Vagina (tissue), 2 donors: ENCODE measurements around the gene DEGS1.

Source experiments
- CTCF ChIP-seq, 3 experiments: fragments of 450-650 bp in 2 of 3; fragments of 200-600 bp in 1 of 3; sonication (generic) in 1 of 3; IDR thresholded peaks; one replicate each; pipeline ENCODE4 v1.5.1; 2017 to 2019; ENCODE audit warnings: antibody characterized with exemption in 3 of 3, mild to moderate bottlenecking in 2 of 3, moderate library complexity in 2 of 3
- POLR2A ChIP-seq, 2 donors: fragments of 450-650 bp; IDR thresholded peaks; one replicate each; pipeline ENCODE4 v1.6.1; 2017; ENCODE audit warnings: antibody characterized with exemption in 2 of 2, mild to moderate bottlenecking in 2 of 2, moderate library complexity in 2 of 2
- POLR2AphosphoS5 ChIP-seq, 2 donors: sonication (generic); formaldehyde crosslinking; IDR thresholded peaks; one replicate each; pipeline ENCODE4 v1.9.0; 2017; ENCODE audit warnings: antibody characterized with exemption in 2 of 2, mild to moderate bottlenecking in 2 of 2, low read depth in 1 of 2; ENCODE audit not compliant: insufficient read depth in 1 of 2

GRCh38 chr1:224181453-224181810, 1.6 kb upstream of the DEGS1 start:
- TF ChIP-seq POLR2AphosphoS5 (IDR thresholded peaks at IDR 0.05; ENCODE audit: insufficient read depth in 1 of 2, low read depth in 1 of 2): no peak
- no peak for TF ChIP-seq CTCF (IDR thresholded peaks at IDR 0.05)
- TF ChIP-seq POLR2A (IDR thresholded peaks at IDR 0.05): no peak
